Middle frontal gyrus (tissue), 1 donor: Measurements from ENCODE around the gene IDH3A.
A peak's percentile ranks its signal among the peaks of the same experiment; 100 is the strongest.

Experiments used
- DNase-seq: peaks from one replicate; pipeline ENCODE4 v3.0.0-alpha.2; 2015; ENCODE audit warnings: low spot score; ENCODE audit errors: extremely low spot score

IDH3A gene

DNA sequence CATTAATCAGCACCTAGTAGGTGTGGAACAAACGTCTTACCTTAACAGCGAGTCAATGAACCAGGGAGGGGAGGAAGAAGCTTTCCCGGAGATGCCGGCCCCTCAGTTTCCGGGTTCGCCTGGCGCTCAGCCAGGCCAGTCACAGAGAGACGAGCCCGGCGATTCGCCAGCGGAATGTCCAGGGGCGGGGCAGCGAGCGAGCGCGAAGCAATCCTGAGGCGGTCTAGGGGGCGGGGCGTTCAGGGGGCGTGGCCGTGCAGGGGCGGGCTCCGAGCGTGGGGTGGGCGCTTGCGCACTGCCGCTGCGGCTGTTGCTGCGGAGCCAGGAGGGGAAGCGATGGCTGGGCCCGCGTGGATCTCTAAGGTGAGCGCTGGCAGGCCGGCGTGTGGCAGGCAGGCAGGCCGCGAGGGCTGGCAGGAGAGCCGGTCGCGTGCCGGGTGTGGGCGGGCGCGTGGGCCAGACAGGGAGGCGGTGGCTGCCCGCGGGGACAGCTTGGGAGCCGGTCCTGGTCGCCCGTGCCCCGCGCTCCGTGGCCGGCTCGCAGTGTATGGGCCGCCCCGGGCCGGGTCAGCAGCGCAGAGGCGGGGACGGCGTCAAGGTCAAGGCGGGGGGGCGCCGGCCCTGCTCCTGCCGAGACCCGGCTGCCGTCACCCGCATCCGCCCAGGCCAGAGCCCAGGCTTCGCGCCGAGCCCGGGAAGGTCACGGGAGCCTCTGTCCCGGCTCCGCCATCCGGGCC lies at the start of gene IDH3A:
Gene IDH3A, plus strand, starts transcription at position 295 of the 737 bp plus-strand sequence. Its CDS starts 42 bp downstream, at position 337.
- peak; percentile 96 for DNase-seq

DNA sequence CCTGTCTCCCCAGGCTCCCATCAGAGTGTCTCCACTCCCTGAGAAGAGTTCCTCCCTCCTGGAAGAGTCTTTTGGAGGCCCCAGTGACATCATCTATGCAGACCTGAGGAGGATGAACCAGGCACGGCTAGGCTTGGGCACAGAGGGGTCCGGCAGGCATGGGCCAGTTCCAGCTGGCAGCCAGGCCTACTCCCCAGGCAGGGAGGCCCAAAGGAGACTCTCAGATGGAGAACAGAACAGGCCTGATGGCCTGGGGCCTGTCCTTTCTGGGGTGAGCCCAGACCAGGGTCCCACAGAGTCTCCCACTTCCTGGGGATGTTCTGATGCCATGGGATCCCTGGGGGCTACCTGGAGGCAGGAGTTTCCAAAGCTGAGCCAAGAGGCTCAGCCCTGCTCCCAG lies 48.3 kb upstream of the IDH3A start:
- no peak for DNase-seq

DNA sequence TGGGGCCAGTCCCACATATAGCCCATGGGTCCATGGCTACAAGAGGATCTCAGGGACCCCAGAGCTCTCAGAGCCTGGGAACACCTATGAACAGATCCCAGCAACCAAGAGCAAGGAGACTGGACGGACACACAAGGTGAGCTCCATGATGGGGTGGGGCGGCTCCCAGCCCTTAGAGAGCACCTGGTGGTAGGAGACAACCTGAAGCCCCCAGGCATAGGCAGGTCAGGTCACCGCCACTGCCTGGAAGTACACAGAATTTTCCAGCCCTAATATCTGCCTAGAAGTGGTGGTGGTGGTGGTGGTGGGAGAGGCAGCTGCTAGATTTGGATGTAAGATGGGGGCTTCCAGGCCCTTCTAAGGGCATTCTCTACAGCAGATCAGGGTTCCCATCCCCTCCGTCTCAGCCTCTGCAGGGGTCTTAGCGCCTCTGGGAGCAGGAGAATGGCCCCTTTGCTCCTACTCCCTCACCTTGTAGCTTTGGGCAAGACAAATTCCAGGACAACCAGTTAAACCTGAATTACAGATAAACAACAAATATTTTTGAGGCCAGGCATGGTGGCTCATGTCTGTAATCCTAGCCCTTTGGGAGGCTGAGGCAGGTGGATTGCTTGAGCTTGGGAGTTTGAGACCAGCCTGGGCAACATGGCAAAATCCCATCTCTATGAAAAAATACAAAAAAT lies 47.6 kb upstream of the IDH3A start:
- DNase-seq, result no peak

DNA sequence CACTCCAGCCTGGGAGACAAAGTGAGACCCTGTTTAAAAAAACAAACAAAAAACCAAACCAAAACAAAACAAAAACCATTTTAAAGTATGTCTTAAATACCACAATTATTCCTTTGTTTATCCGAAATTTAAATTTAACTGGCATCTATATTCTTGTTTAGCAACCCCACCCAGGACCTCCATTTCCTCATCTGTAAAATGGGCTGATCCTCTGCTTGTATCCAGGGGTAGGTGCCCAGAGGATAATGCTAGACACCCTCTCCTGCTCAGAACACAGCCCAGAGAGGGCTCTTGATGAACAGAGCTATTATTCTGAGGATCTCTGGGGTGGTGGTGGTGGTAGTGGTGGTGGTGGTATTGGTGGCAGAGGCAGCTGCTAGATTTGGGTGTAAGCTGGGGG lies 47.0 kb upstream of the IDH3A start:
- DNase-seq, result no peak

DNA sequence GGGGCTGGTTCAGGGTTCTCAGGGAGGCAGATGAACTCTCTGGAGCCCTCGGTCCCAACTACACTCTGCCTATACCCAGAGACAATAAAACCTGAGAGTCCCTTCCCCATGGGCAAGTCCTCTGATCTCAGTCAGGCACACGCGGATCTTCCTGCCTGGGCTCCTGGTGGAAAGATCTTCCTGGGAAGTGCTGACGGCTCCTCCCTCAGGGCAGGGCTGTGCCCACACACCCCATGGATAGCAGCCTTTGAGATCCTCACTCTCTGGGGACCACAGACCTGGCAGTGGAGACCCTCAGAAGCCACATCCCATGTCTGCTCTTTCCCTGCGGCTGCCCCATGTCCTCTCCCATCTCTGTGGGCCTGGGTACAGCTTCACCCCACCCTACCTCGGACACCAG lies 46.4 kb upstream of the IDH3A start:
- DNase-seq, result no peak

DNA sequence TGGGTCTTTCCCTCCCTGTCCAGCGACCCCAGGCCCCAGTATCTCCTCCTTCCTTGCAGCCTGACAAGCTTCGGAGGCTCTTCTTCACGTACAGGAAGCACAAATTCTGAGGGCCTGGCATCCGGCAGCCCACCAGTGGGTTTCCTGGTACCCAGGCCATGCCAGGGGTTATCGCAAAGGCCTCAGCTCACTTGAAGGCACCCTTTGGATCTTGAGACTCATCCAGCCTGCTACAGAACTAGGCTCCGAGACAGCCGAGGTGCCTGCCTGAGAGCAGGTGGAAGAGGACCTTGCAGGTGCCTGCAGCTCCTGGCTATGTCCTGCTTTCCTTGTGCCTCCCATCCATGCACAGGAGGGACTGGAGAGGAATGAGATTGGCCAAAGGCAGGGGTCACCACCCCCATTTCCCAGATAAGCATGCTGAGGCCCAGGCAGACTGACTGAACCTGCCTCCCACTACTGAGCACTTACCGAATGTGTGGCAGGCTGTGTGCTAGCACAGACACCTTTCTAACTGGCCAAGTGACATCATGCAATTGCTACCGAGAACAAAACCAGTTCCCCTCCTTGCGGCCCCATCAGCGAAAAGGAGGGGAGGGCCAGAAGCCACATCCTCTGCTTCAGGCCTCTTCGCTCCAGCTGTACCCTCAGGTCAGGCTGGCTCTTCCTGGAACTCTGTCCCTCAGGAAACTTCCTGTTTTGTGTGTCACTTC lies 45.6 kb upstream of the IDH3A start:
- no peak for DNase-seq

DNA sequence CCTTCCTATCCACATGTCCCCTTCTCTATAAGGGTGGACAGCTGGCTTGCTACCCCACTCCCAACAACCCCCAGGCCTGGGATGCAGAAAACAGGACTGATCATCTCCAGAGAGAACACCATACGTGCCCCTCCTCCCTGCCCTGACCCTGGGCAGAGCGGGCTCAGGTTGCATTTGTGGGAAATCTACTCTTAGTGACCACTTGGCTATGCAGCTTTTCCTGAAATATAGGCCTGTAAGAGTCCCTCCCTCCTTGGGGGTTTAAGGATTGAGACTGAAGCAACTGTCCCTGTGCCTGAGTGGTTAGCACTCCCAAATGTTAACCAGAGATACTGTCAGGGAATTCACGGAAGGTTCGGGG lies 45.1 kb upstream of the IDH3A start:
- DNase-seq, result no peak

DNA sequence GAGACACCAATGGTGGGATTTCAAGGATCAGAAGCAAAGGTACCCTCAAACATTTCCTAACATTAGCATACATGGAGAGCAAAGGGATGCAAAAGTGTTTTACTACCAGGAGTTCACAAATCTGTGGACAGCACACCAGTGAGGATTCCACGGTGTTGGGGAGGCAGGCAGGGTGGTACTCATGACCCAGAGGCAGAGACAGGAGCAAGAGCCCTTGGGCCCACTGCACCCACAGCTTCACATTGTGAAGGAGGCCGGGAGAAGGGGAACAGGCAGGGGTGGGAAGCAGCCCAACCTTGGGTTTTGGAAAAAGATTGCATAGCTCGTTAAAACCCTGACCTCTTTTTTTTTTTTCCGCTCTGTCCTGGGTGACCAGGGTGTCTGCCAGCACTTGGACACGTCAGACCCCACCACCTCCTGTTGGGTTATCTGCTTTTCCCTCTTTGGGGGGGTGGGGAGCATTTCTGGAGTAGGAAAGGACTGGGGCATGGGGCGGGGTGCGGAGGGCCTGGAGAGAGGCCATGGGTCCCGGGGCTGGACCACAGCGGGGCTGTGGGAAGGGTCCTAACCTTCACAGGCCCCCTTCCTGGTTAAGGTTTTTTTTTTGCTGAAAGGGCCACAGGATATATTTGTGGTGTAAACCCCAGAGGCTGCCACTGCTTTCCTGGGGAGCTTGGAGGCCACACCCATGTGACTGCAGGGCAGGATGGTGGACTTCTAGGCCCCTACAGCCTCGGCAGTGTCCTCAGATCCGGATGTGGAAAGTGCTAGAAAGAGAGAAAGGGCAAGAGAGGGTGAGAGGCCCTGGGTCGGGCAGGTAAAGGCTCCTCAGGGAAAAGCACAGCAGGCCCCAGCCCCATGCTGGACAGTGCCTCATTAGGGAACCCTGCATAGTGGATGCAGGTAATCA lies 44.3 kb upstream of the IDH3A start:
- DNase-seq, result no peak

DNA sequence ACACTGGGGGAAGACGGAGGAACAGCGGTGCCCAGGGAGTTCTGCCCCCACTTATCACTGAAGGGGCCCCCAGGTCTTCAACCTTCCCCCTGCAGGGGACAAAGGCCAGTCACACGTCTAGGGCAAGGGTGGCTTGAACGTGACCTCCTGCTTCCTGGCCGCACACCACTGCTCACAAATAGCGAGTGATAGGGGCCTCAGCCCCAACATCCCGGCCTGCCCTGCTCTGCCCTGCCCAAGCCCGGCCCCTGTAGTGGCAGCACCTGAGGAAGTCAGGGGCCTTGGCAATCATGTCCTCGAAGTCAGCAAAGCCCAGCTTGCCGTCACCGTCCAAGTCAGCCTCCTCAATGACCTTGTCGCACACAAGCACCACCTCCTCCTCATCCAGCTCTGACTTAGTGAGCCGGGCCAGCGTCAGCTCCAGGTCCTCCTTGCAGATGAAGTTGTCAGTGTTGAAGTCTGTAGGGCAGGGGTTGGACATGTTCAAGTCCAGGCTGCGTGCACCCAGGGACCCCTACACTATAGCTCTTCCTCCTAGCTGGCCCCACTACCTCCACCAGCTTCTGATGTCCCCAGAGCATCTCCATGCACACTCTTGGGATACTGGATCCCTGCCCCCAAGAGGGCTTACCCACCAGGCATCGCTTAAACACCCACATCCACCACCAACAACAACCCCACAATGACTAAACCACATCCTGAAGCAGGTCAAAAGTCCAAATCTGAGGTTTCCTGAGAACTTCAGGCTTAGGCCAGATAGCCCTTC lies 43.5 kb upstream of the IDH3A start:
- DNase-seq, result no peak

DNA sequence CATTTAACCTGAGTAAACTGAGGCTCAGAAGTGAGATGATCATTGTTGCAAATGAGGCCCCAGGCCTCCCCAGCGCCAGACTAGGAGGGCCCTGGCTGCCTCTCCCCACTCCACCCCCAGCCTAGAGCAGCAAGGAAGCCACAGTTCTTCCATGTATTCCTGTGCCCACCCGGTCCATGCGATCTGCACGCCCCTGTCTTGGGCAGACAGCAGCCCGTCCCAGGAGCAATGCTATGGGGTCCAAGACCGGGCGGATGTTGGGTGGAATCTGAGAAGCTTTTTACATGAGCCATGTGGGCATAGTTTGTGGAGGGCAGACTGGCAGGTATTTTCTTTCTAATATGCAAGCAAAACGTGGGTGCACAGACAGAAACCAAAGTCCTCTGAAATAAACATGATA lies 41.7 kb upstream of the IDH3A start:
- no peak for DNase-seq

DNA sequence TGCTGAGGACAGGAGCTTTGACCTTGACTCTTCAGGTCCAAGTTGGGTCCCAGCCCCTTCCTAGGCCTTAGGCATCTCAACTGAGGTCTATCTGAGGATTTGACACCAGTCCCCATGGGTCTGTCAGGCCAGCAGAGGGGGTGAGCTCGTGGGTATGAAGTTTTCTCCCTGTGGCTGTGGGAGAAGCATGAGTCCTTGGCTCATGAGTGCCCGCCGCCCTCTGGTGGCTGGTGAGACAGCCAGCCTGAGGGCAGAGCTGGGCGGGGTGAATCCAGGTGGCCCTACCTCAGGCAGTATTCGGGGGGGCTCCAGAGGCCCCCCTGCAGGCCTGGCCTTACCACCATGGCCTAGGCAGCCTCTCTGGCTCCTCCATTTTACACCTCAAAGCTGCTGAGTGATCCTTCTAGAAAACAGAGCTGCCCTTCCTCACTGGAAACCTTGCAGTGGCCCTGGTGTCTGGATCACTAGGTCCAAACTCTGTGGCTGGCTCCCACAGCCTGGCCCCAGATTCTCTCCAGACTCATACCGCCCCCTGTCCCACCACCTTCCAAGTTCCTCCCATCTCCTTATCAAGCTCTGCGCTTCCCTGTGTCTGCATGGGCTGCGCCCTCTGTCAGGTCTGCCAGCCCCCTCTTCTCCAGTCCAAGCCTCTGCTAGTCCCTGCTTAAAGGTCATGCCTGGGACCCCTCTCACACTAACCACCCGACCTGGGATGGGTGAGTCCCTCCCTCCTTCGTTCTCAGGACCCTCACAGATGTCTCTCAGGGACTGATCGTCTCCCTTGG lies 40.7 kb upstream of the IDH3A start:
- peak; percentile 50 for DNase-seq

DNA sequence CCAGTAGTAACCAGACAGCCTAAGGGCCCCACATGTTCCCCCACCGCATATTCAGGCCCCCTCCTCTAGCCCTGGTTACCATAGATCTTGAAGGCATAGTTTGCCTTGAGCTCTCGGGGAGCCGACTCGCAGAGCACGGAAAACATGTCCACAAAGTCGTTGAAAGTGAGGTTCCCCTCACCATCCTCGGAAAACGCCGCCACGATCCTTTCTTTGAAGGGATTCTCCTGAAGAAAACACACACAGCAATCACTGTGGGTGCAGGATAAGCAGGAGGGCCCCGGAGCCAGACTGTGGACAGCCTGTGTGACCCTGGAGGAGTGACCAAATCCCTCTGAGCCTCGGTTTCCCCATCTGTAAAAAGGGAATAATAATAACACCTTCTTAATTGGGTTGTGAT lies 40.0 kb upstream of the IDH3A start:
- no peak for DNase-seq

DNA sequence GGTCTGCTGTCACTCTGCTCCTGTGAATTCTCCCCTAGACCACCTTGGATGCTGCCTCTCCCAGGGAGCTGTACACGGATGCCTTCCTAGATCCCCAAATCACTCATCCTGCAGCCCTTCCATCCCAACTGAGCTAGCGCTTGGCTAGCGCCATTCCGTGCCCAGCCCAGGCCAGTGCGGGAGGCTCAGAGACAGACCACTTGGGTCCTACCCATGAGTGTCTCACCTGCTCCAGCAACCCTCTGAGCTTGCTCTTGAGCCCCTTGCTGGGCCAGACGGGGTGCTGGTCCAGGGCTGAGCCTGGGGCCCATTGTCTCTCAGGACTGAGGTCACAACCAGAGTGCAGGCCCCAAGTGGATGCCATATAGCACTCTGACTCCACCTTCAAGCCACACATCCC lies 39.1 kb upstream of the IDH3A start:
- DNase-seq, result no peak

DNA sequence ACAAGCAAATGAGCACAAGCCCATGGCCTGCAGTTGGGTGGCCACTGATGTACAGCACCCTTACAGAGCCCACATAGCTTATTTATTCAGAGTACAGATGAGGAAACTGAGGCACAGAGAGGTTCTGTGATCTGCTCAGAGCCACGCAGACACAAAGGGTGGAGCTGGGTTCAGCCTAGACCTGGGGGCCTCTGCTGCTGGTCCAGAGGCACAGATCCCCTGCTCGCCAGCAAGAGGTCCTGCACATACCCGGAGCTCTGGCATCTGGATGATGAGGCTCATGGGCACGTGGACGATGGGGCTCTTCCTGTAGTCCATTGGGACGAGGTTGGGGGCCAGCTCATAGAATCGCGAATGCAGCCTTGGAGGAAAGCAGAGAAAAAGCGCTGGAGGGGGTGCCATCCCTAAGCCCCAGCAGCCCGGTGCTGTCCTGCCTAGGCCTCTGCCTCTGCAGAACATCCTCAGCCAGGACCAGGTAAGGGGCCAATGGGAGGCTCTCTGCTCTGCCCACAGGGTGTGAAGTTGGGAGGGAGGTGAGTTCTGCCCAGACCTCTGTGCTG lies 38.2 kb upstream of the IDH3A start:
- DNase-seq, result no peak

DNA sequence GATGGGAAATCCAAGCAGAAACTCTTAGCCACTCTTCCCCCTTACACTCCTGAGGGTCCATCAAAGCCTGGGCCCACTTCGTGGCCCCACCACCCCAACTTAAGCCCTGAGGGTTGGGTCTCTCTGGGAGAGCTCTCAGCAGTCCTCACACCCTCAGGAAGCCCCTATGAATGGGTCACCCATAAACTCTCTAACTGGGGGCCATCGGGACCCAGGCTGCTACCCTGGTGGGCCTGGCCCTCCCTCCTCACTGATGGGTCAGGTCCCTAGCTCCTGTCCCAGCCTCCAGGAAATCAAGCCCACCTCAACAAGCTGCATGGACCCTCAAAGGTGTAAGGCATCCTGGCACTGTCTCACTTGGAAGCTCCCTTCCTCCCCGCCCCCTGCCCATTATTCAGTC lies 37.4 kb upstream of the IDH3A start:
- no peak for DNase-seq

DNA sequence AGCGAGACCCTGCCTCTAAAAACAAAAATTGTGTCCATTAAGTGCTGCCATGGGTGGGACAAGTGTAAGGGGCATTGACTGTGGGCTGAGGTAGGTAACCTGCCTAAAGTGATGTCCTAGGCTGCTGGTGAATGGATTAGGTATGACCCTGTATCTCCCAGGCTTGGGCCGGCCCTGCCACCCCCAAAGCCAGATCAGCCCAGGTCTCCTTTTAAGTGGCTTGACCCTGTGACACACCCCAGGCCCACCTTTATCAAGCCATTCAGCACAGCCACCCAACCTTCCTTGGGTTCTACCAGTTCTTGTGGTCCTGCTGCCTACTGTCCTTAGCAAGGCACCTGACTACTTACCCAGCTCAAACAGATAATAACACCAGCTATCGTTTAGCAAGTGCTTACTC lies 36.6 kb upstream of the IDH3A start:
- DNase-seq, result no peak

DNA sequence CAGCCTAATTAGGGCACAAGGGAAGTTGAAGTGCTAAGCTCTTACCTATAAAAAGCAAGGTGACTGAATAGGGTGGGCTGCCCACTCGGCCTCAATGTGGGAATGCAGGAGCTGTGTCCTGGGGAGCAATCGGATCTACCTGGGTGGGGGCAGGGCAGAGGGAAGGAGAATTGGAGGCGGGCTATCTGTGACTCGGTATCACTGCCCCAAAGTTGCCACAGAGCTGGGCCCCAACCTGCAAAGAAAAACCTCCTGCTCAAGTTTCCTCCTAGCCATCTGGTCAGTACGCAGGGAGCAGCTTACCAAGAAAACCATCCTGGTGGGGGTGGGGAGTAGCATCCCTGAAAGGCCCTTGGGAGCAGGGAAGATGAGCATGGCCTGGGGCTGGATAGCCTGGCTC lies 28.6 kb upstream of the IDH3A start:
- no peak for DNase-seq

DNA sequence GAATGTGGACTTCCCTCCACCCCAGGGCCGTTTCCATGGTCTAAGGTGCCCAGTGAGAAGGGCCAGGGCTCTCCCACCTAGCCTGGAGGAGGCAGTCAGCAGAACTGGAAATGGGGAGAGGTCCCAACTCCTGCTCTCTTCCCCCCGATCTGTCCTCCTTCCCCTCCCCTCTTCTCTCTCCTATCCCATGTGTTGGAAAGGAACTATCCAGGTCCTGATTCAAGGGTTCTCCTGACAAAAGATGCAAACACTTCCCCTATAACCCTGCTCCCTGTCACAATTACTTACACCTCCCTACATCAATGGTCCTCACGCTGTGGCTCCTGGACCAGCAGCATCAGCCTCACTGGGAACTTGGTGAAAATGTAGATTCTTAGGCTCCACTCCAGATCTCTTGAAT lies 23.9 kb upstream of the IDH3A start:
- DNase-seq, result no peak

DNA sequence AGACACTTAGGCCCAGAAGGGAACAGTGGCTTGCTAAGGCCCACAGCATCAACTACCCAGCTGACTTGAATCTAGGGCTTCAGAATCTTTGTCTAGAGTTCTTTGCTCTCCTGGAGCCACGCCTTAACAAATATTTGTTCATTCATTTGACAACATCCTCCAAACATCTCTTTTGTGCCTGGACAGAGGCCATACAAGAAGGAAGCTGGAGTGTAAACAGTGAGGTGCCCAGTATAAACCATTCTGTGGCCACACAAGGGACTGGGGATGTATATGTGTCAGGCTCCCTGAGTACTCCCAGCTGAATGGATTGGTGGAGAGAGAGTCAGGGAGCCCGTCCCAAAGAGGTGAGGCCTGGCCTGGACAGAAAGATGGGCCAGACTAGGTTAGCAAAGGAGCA lies 21.3 kb upstream of the IDH3A start:
- DNase-seq, result no peak
